LNCaP clone FGC (cell line): ENCODE data around the gene RPS14.

Source experiments
- DNase-seq: peaks from one replicate; pipeline ENCODE4 v3.0.0-alpha.2; 2011; ENCODE audit warnings: low read depth
- H3K4me3 ChIP-seq: 2 replicates; pipeline ENCODE4 v1.5.1; 2011; ENCODE audit warnings: mild to moderate bottlenecking, low read depth, low read length, control low read depth
- CTCF ChIP-seq: IDR thresholded peaks from 2 replicates; pipeline ENCODE4 v1.5.1; 2012; ENCODE audit warnings: mild to moderate bottlenecking; ENCODE audit not compliant: control insufficient read depth, insufficient read depth; ENCODE audit errors: extremely low read depth

The RPS14 gene

DNA sequence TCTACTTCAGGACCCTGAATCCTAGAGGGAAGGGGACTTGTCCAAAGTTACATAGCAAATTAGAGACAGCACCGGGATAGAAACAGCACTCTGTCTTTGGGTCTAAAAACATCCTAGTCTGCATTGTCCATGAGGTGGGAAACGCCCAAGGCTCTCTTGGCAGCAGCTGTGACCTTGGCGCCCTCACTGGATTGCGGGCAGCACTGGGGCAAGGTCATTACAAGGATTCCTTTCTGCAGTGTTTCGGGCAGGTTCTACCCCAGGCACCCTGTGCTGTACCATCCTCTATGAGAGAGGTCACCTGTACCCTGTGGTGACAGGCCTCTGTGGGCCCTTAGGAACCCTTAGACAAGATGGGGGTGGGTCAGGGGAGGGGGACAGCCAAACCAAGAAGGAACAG, 45.4 kb downstream of the RPS14 start:
- TF ChIP-seq CTCF, result no peak
- no peak overlapping the region for H3K4me3 ChIP-seq
- no peak for DNase-seq

GRCh38 chr5:150402901-150403342, 46.6 kb downstream of the RPS14 start:
- no peak for DNase-seq
- TF ChIP-seq CTCF, result no peak
- no peak overlapping the region for H3K4me3 ChIP-seq

DNA sequence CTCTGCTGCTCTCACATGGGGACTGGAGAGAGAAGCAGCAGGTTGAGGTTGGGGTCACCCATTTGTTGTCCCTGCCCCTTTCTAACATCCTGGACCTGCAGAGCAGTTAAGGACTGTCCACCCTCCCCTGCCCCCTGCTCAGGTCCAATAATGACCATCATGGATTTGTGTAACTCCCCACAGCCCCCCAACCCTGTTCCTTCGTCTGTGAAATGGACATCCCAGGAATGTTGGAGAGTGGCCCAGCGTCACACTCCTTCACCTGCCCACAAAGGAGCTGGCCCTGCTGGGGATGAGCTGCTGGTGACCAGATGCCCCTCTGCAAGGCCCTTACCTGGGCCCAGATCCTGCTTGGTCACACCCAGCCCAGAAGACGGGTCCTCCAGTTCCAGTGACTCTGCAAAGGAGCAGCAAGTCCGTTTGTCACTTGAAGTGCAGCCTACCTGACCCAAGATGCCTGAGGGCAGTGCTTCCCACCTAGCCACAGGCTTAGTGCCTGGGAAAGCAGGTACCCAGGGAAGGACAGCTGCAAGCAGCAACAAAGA, 47.2 kb downstream of the RPS14 start:
- no peak for DNase-seq
- no peak for TF ChIP-seq CTCF
- no peak overlapping the region for H3K4me3 ChIP-seq

- no peak for DNase-seq
- H3K4me3 ChIP-seq, result no peak overlapping the region
- TF ChIP-seq CTCF, result no peak
Measured at GRCh38 chr5:150401376-150402228, 47.9 kb downstream of the RPS14 start.

GRCh38 chr5:150401076-150401375, 48.5 kb downstream of the RPS14 start:
- no peak overlapping the region for H3K4me3 ChIP-seq
- TF ChIP-seq CTCF, result no peak

GRCh38 chr5:150400316-150401075, 49.0 kb downstream of the RPS14 start:
- no peak for TF ChIP-seq CTCF
- no peak overlapping the region for H3K4me3 ChIP-seq
- no peak for DNase-seq

More at GRCh38 chr5:150401076-150401375, 48.5 kb downstream of the RPS14 start:
- DNase-seq, result no peak
